Measurements from ENCODE around the gene KRTDAP.
"Not testable (repeated sequence)": the region's sequence is repeated elsewhere in the genome, so short reads cannot be mapped to it uniquely, and the experiment has no call there.

Gene KRTDAP

DNA sequence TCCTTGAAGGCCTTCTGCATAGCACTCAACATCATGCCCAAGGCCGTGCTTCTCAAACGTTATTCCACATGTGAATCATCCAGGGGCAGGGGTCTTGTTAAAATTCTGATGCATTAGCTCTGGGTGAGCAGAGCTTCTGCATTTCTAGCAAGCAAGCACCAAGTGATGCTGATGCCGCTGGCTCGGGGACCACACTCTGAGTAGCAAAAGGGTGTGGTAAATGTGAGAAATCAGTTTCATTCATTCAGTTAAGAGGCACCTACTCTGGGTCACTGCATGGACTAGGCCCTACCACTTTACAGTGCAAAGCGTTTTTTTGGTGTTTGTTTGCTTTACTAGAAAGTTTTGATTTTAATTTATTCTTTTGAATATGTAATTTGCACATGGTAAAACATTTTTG lies 7.2 kb downstream of the KRTDAP start:
- DNase-seq = no peak

DNA sequence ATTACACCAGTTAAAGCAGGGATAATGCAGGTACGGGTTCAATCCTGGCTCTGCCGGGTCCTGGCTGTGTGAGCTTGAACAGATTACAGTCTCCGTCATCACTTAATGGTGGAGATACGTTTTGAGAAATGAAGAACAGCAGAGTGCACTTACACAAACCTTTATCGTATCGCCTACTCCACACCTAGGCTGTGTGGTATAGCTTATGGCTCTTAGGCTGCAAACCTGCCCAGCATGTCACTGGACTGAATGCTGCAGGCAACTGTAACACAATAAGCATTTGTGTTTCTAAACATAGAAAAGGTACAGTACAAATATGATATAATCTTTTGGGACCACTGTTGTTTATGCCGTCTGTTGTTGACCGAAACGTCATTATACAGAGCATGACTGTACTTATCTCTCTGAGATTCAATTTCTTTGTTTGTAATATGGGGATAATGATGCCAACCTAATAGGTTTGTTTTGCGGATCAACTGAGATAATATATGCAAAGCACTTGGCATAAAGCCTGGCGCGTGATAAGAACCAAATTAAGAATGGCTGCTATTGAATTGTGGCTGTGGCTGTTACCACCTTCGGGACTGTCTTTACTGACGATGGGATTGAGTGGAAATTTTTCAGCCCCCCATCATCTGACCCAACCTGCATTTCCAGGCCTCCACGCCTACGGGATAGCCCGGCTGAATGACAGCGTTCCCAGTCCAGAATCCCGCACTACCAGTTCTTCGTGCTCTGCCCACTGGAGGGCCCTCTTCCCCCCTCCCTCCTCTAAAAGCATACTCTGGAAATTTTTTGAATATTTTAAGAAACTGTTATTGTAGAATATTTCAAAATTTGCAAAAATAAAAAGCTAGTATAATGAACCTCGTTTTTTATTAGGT lies 11.2 kb downstream of the KRTDAP start:
- DNase-seq = no peak

DNA sequence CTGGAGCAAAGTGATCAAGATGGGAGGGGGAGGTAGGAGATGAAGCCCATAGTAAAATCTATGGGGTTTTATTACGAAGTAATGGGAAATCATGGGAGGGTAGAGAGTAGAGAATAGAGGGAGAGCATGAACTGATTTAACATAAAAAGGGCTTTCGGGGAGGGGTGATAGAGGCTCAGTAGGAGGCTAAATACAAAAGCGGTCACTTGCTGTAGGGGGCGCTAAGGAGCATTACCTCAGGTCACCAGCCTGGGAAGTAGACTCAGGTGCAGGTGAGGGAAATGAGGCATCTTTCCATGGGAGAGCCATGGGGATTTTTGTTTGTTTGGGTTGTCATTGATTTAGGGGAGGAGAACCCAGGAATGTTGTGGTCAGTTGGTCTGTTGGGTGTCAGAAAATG lies 14.1 kb downstream of the KRTDAP start:
- peak; percentile 37 for DNase-seq

DNA sequence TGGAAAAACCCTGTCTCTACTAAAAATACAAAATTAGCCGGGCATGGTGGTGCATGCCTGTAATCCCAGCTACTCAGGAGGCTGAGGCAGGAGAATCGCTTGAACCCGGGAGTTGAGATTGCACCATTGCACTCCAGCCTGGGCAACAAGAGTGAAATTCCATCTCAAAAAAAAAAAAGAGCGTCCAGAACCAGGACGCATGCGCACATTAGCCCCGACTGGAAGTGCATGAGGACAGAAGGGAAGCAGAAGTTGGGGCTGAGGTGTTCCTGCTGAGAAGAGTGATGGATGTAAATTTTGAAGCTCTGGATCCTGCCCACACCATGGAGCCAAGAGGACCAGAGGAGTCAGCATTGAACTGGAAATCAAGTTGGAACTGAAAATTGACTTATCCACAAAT lies 15.7 kb downstream of the KRTDAP start:
- DNase-seq = not testable (repeated sequence)

DNA sequence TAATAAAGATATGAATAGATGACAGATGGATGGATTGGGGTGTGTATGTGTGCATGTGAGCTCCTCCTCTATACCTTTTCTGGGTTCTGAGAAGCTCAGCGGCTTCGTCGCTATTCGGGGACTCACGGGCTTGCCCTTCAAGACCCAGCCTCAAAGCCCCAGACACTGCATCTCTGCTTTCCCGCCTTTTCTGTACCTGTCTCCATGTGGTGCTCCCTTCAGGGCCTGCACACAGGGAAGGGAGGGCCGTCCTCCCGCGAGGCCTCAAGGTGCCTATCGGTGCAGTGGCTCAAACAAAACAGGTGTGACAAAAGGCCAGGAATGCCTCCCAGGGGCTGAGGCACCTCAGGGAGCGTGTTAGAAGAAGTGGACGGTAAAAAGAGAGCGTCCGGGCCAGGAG lies 16.2 kb downstream of the KRTDAP start:
- no peak for DNase-seq

DNA sequence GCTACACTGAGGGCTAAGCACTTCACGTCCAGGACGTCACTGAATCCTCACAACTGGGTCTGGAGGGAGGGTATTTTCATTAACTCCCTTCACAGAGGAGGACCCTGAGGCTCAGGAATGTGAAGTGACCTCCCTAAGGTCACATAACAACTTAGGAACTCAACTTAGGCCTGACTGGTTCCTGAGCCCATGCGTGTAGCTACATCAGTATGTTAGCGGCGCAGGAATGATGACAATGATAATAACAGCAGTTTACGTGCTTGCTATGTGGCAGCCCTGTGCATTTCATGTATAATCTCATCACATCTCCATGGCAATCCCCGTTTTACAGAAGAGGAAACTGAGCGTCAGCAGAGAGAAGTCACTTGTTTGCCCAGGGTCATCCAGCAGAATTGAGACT lies 18.3 kb downstream of the KRTDAP start:
- no peak for DNase-seq

DNA sequence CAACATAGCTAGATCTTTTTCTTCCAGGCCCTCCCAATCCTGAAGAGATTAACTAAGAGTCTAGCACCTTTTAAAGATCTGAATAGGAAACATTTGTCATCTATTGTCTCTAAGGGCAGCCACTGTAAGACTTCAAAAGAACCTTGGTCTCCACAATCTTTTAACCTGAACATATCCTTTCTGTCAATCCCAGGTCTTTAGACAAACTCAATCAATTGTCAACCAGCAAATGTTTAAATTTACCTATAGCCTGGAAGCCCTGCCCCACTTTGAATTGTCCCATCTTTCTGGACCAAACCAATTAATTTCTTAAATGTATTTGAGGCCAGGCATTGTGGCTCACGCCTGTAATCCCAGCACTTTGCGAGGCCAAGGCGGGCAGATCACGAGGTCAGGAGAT lies 19.2 kb downstream of the KRTDAP start:
- DNase-seq = not testable (repeated sequence)

DNA sequence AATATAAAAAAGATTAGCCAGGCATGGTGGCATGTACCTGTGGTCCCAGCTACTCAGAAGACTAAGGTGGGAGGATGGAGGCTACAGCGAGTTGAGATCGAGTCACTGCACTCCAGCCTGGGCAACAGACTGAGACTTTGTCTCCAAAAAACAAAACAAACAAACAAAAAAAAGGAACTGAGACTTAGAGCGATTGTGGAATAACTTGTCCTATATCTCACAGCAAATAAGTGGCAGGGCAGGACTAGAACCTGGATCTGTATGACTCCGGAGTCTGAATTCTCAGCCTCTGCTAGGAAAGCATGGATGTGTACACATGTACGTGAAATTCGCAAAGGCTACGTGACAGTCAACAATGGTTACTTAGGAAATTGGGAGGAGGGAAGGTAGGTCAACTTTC lies 20.1 kb downstream of the KRTDAP start:
- no peak for DNase-seq

DNA sequence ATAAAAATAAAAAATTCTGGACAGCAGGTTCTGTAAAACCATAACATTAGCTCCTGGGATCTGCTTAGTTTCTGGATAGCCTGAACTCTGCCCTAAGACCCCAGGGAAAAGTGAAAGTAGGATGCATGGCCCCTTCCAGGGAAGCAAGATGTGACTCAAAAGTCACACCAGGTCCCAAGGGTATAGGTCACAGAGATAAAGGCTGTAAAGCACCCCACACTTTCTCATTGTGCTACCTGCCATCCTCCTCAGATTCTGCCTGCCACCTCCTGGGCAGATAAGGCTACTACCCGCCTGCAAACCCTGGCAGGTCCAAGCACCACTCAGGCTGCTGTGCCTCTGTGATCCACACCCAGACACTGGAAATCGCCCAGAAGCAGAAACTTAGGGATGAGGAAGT lies 21.6 kb downstream of the KRTDAP start:
- peak; percentile 89 for DNase-seq

DNA sequence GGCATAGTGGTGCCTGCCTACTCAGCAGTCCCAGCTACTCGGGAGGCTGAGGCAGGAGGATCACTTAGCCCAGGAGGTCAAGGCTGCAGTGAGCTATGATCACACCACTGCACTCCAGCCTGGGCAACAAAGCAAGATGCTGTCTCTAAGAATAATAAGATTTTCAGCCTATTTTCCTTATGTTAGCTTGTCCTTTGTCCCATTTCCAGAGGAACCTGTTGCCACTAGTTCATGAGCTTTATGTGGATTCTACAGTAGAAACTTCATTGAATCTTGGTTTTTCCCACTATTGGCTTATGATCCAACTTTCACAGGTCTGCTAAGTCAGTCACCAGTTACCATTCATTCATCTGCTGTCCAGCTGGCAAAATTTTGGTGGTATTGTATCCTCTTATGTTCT lies 24.0 kb downstream of the KRTDAP start:
- DNase-seq = no peak

DNA sequence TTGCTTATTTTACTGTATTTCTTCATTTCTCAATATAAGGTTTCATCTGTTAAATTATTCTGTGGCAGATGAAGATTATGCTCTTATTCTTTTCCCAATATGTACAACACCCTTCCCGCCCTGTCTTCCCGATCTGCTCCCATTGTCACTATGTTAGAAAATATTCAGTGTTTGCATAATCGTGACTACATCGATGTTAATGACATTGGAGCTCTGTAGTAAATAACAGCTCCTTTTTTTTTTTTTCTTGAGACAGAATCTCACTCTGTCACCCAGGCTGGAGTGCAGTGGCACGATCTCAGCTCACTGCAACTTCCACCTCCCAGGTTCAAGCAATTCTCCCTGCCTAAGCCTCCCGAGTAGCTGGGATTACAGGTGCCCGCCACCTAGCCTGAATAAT lies 27.3 kb downstream of the KRTDAP start:
- DNase-seq = peak; percentile 48

DNA sequence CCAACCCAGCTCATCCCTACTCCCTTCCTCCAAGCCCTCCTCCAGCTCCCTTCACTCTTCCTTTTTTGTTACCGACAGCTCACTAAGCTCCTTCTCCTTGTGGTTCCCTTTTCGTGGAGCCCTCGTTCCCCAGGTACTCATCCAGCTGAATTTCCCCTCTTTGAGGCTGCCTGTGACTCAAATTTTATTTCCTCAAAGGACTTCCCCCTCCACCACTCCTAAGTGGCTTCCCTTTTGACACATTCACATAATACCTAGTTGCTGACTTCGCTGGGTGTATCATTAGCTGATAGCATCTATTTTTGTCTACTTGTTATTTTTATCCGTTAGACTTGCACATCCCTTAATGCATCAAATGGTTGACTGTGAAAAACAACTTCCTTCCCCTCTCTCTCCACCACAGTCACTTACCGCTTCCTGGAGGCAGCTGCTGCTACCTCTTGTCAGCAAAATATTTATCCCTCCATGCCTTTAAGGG lies 27.7 kb downstream of the KRTDAP start:
- DNase-seq = peak; percentile 48

DNA sequence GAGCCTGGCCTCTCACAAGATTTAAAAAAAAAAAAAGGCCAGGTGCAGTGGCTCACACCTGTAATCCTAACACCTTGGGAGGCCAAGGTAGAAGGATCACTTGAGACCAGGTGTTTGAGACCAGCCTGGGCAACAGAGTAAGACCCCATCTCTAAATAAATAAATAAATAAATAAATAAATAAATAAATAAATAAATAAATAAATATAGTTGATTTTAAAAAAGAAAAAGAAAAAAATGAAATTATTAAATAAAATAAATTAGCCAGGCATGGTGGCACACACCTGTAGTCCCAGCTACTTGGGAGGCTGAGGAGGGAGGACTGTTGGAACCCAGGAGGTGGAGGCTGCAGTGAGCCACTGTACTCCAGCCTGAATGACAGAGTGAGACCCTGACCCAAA lies 28.5 kb downstream of the KRTDAP start:
- DNase-seq = not testable (repeated sequence)

DNA sequence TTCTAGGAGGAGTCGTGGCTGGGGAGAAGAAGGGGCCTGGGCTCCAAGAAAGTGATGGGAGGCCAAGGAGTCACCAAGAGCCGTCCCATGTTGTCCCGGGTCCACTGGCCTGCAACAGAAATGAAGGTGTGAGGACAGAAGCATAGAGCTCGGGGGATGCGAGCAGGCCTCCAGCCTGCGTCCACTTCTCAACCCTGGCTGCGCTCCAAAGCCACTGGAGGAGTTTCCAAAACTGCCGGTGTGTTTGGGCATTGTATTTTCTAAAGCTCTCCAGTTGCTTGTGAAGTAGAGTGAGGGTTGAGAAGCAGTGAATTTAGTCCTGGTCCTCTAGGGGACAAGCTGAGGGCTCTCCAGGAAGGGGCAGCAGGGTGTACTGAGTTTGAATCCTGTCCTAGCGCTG lies 29.2 kb downstream of the KRTDAP start:
- DNase-seq = no peak

DNA sequence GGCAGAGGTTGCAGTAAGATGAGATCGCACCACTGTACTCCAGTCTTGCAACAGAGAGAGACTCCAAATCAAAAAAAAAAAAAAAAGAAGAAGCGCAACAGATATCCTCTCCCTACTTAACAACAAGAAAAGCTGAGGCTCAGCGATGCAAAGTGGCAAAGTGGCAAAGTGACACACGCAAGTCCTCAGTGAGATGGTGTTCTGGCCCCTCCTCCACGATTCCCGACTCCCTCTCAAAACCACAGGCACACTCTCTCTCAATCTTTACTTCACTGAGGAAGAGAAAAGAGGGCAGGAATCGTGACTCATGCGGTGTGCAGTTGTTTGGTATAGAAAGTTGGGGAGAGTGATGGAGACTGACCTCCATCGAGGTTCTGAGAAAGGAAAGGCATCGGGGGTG lies 29.7 kb downstream of the KRTDAP start:
- no peak for DNase-seq

DNA sequence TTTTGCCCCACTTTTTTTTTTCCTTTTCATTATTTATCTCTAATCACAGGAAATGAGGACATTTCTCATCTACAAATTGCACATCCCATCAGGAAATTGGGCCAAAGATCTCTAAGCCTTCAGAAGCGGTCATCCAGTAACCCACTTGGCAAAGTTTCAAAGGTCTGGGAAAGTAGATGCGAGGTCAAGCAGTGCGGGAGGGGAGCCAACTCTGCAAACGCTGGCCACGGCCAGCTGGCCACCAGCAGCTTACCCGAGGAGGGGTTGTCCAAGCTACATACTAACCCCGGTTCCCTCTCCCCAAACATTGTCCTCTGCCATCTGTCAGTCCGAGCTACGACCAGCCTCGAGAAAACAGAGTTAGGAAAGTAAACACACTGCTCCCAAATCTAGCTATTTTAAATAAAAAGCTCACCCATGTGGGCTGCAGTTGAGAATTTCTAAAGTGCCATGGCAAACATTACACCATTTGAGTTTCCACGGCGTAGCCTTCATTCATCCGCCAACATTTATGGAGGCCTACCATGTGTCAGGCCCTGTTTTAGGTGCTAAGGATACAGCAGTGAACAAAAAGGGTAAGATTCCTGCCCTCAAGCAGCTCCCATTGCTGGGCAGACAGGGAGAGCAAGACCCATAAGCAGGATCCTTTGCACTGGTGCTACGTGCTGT lies 30.7 kb downstream of the KRTDAP start:
- DNase-seq = peak; percentile 82

DNA sequence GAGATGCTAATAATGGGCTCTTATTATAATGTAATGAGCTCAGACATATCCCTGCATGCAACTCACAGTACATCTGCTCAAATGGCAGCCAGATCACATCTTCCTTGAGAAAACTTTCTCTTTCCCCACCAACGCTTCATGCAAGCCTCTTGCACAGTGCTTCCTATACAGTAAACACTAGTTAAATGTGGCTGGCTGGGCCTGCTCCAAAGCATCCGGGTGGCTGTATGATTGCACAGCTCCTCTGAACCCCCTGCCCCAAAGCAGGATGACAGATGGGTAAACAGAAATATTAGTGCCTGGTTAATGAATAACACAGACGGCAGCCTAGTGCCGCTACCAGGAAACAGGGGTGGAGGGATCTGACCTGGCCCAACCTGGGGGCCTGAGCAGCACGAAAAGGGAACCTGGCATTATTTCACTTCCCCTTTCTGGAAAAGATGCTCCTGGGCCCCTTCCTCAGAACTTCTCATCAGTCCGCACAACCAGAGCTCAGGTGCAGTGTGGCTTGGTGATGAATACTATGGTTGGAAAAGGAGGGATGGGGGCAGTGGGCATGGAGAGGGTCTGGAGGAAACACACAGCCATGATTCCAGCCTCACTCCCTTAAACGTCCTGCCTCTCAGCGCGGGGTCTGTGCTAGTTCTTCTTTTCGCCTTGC lies 31.4 kb downstream of the KRTDAP start:
- peak; percentile 96 for DNase-seq

DNA sequence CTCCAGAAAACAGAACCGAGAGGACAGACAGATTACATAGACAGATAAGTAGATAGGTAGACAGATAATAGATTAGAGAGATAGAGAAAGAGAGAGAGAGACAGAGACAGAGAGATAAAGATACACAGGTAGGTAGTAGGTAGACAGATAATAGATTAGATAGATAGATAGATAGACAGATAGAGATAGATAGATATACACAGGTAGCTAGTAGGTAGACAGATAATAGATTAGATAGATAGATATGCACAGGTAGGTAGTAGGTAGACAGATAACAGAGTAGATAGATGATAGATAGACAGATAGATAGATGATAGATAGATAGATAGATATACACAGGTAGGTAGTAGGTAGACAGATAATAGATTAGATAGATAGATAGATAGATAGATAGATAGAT lies 32.1 kb downstream of the KRTDAP start:
- DNase-seq = no peak

DNA sequence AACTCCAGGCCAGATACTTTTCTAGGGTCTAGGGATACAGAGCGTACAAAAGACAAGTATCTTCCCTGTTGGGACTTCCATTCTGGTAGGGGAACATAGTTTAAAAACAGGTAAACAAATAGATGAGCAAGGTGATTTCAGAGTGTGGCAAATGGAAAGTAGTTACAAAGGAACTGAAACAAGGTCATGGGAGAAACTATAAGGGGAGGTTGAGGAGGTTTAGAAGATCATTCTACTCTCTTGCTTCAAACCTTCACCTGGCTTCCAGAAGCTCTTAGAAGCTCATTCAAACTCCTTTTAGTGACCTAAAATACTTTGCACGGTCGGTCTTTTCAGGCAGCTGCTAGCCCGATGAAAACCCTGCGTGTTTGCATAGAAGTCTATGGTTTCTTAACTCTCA lies 33.1 kb downstream of the KRTDAP start:
- no peak for DNase-seq

DNA sequence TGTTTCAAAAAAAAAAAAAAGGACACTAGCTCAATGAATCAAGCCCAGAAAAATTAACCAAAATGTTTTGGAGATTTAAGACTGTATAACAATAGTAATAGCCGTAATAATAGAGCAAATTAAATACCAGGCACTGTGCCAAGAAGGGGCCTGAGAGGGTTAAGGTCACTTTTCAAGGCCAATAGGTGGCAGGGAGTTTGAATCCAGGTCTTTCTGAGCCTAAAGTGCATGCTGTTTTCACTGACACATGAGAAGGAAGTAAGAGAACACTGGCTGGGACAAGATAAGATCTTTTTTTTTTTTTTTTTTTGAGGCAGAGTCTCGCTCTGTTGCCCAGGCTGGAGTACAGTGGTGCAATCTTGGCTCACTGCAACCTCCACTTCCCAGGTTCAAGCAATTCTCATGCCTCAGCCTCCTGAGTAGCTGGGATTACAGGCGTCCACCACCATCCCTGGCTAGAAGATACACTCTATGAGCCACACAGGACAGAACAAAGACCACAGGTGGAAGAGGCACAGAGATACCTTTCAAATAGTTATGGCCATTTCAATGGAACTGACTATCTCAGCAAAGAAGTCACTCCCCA lies 34.6 kb downstream of the KRTDAP start:
- DNase-seq = peak; percentile 44

DNA sequence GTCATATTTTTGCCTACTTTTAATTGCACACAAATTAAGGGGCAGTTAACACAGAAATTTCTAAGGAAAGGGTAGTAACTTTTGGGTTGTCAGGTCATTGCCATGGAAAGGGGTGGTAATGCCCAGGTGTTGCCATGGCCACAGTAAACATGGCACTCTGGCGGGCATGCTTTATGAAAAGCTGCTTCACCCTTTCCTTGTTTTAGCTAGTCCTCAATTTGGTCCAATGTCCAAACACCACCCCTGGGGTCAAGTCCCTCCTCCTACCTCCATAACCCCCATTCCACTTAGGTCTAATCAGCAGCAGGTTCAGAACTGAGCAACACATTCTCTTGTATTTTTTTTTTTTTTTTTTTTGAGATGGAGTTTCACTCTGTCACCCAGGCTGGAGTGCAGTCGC lies 35.6 kb downstream of the KRTDAP start:
- DNase-seq = no peak

DNA sequence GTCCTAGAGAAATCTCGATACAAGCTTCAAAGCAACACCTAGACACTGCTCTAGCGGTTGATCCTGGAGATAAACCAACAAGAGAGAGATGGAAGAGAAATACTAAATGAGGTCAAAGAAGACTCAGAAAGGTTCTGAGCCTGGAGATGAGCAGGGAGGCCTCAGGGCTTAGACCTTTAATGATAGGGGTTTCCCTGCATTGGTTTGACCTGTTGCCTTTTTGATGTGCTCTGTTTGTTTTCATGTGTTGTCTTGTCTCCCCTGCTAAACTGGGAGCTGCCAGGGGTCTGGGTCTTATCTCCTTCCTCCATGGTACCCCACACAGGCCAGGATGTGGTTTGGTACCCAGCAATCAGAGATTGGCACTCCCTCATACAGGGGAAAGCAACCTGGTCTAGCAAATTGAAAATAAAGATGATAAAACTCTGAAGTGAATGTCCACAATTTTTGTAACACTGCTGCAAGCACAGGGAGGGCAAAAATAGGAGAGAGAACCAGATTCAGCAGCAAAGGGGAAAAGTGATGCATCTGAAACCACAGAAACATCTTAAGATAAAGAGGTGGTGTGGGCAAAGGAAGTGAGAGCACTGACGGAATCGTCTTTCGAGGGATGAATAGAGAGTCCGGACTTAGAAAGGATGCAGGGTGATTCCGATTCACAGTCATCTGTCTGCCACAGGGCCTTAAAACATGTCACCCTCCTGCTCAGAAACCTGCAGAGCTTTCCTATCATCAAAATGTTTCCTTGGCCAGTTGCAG lies 38.7 kb downstream of the KRTDAP start:
- DNase-seq = no peak

Data from DMS53 (cell line).